ENCODE data around the gene ZKSCAN3.
A peak's percentile ranks its signal among the peaks of the same experiment; 100 is the strongest.

The ZKSCAN3 gene

GRCh38 chr6:28343898-28344677 lies 5.7 kb upstream of the ZKSCAN3 start:
- Histone ChIP-seq H3K9me3 (ENCODE audit: insufficient read depth, low read length) (peaks cover 14% of the 10 kb centered on the region; the same call in 1 of the 2 replicates), H2AFZ (ENCODE audit: low read depth, low read length, severe bottlenecking) (no peak overlapping the region), H3K9ac (ENCODE audit: low read length) (no peak overlapping the region), H3K4me3 (ENCODE audit: insufficient read depth, low read length, poor library complexity, severe bottlenecking) (no peak overlapping the region), H3K4me2 (ENCODE audit: low read depth, low read length, poor library complexity, severe bottlenecking) (no peak overlapping the region), H3K79me2 (ENCODE audit: insufficient read depth, low read length) (no peaks in the 10 kb centered on the region), H3K36me3 (ENCODE audit: low read length) (peaks cover 5% of the 10 kb centered on the region), H3K27ac (ENCODE audit: low read depth, low read length) (no peak overlapping the region), H4K20me1 (ENCODE audit: low read depth, low read length) (no peaks in the 10 kb centered on the region), H3F3A (ENCODE audit: insufficient read depth) (peaks cover 3% of the 10 kb centered on the region; the same call in 1 of the 2 replicates), H3K9me2 (replicated peaks; ENCODE audit: insufficient read depth, low read length) (no peaks in the 10 kb centered on the region), H3K27me3 (ENCODE audit: low read length) (no peaks in the 10 kb centered on the region)
- TF ChIP-seq CTCF (IDR thresholded peaks at IDR 0.05; ENCODE audit: insufficient read depth, low read length, poor library complexity, severe bottlenecking) (no peak), EZH2phosphoT487 (conservative IDR thresholded peaks at IDR 0.05; ENCODE audit: low read length) (no peak)

GRCh38 chr6:28345201-28345600 lies 4.5 kb upstream of the ZKSCAN3 start:
- TF ChIP-seq CTCF (IDR thresholded peaks at IDR 0.05; ENCODE audit: insufficient read depth, low read length, poor library complexity, severe bottlenecking) (no peak), EZH2phosphoT487 (conservative IDR thresholded peaks at IDR 0.05; ENCODE audit: low read length) (no peak)
- no peak overlapping the region for H3K27ac ChIP-seq (ENCODE audit: low read depth, low read length)
- no peaks in the 10 kb centered on the region for H3K9me2 ChIP-seq (replicated peaks; ENCODE audit: insufficient read depth, low read length)
- no peak overlapping the region for H3K4me2 ChIP-seq (ENCODE audit: low read depth, low read length, poor library complexity, severe bottlenecking)
- H3K9me3 ChIP-seq (ENCODE audit: insufficient read depth, low read length), result peaks cover 10% of the 10 kb centered on the region; the same call in 1 of the 2 replicates
- no peak overlapping the region for H3K4me3 ChIP-seq (ENCODE audit: insufficient read depth, low read length, poor library complexity, severe bottlenecking)
- no peak overlapping the region for H3K9ac ChIP-seq (ENCODE audit: low read length)
- H3K36me3 ChIP-seq (ENCODE audit: low read length), result peaks cover 5% of the 10 kb centered on the region
- H2AFZ ChIP-seq (ENCODE audit: low read depth, low read length, severe bottlenecking), result no peak overlapping the region
- no peaks in the 10 kb centered on the region for H3K27me3 ChIP-seq (ENCODE audit: low read length)
- H4K20me1 ChIP-seq (ENCODE audit: low read depth, low read length), result no peaks in the 10 kb centered on the region
- peaks cover 3% of the 10 kb centered on the region; the same call in 1 of the 2 replicates for H3F3A ChIP-seq (ENCODE audit: insufficient read depth)
- H3K79me2 ChIP-seq (ENCODE audit: insufficient read depth, low read length), result peaks cover 3% of the 10 kb centered on the region; the same call in 1 of the 2 replicates

GRCh38 chr6:28347119-28347518 lies 2.6 kb upstream of the ZKSCAN3 start:
- TF ChIP-seq CTCF (IDR thresholded peaks at IDR 0.05; ENCODE audit: insufficient read depth, low read length, poor library complexity, severe bottlenecking) (no peak), EZH2phosphoT487 (conservative IDR thresholded peaks at IDR 0.05; ENCODE audit: low read length) (no peak)
- Histone ChIP-seq H3K27ac (ENCODE audit: low read depth, low read length) (no peak overlapping the region), H3K9me2 (replicated peaks; ENCODE audit: insufficient read depth, low read length) (no peaks in the 10 kb centered on the region), H3K9me3 (ENCODE audit: insufficient read depth, low read length) (no peaks in the 10 kb centered on the region), H3K9ac (ENCODE audit: low read length) (no peak overlapping the region), H3F3A (ENCODE audit: insufficient read depth) (peaks cover 8% of the 10 kb centered on the region), H3K27me3 (ENCODE audit: low read length) (no peaks in the 10 kb centered on the region), H3K4me2 (ENCODE audit: low read depth, low read length, poor library complexity, severe bottlenecking) (no peak overlapping the region), H3K36me3 (ENCODE audit: low read length) (no peaks in the 10 kb centered on the region), H4K20me1 (ENCODE audit: low read depth, low read length) (no peaks in the 10 kb centered on the region), H3K79me2 (ENCODE audit: insufficient read depth, low read length) (peaks cover 17% of the 10 kb centered on the region; the same call in 1 of the 2 replicates), H2AFZ (ENCODE audit: low read depth, low read length, severe bottlenecking) (peak overlapping the region; percentile 4), H3K4me3 (ENCODE audit: insufficient read depth, low read length, poor library complexity, severe bottlenecking) (no peak overlapping the region)

Measured in SU-DHL-6 (cell line).